WTC11 (cell line): ENCODE measurements around the gene BCAP29. TPM values are rescaled to one million over a fixed set of nuclear protein-coding genes. Genes with fewer than 3 reads are reported as not detected.

Source experiments
- ESRRA ChIP-seq: sonication (generic); formaldehyde crosslinking; IDR thresholded peaks from 2 replicates; pipeline ENCODE4 v1.8.1; 2022; ENCODE audit warnings: mild to moderate bottlenecking, missing genetic modification reagents, borderline replicate concordance
- ETV6 ChIP-seq: sonication (generic); formaldehyde crosslinking; IDR thresholded peaks from 2 replicates; pipeline ENCODE4 v1.8.1; 2022; ENCODE audit warnings: mild to moderate bottlenecking, missing genetic modification reagents
- IRF2 ChIP-seq: sonication (generic); formaldehyde crosslinking; IDR thresholded peaks from 2 replicates; pipeline ENCODE4 v1.8.0; 2022; ENCODE audit warnings: low read depth, missing genetic modification reagents, borderline replicate concordance
- RORB ChIP-seq: fragments of 250-450 bp; sonication (Bioruptor Pico); IDR thresholded peaks from 2 replicates; pipeline ENCODE4 v1.9.0; 2021; ENCODE audit warnings: mild to moderate bottlenecking
- SP1 ChIP-seq: sonication (generic); formaldehyde crosslinking; conservative IDR thresholded peaks from 2 replicates; pipeline ENCODE4 v1.8.1; 2022; ENCODE audit warnings: missing genetic modification reagents
- TEAD4 ChIP-seq: sonication (generic); formaldehyde crosslinking; IDR thresholded peaks from 2 replicates; pipeline ENCODE4 v1.8.0; 2022; ENCODE audit warnings: mild to moderate bottlenecking, missing genetic modification reagents
- ZNF121 ChIP-seq: sonication (generic); formaldehyde crosslinking; IDR thresholded peaks from 2 replicates; pipeline ENCODE4 v1.8.0; 2023; ENCODE audit warnings: missing genetic modification reagents
- ZNF138 ChIP-seq: sonication (generic); formaldehyde crosslinking; conservative IDR thresholded peaks from 2 replicates; pipeline ENCODE4 v1.8.1; 2022; ENCODE audit warnings: mild to moderate bottlenecking, moderate library complexity, missing genetic modification reagents
- ZNF263 ChIP-seq: sonication (generic); formaldehyde crosslinking; IDR thresholded peaks from 2 replicates; pipeline ENCODE4 v1.8.1; 2022; ENCODE audit warnings: low read depth, mild to moderate bottlenecking, moderate library complexity, missing genetic modification reagents
- ZNF671 ChIP-seq: fragments of 250-450 bp; sonication (Bioruptor Pico); IDR thresholded peaks from 2 replicates; pipeline ENCODE4 v1.8.0; 2021; ENCODE audit warnings: mild to moderate bottlenecking
- total RNA-seq: library from RNA; stranded (reverse); gene quantifications from 3 replicates; pipeline ENCODE4 v1.2.3, GENCODE V29; 2021
- TF ChIP-seq, protein P1 (sequence below): fragments of 250-450 bp; sonication (Bioruptor Pico); IDR thresholded peaks from 2 replicates; pipeline ENCODE4 v1.9.0; 2021; ENCODE audit warnings: mild to moderate bottlenecking, borderline replicate concordance
- TF ChIP-seq, protein P2 (sequence below): sonication (generic); formaldehyde crosslinking; IDR thresholded peaks from 2 replicates; pipeline ENCODE4 v1.8.1; 2022; ENCODE audit warnings: low read depth, missing genetic modification reagents, borderline replicate concordance
- TF ChIP-seq, protein P3 (sequence below): sonication (generic); formaldehyde crosslinking; IDR thresholded peaks from 2 replicates; pipeline ENCODE4 v1.8.0; 2023; ENCODE audit warnings: mild to moderate bottlenecking, missing genetic modification reagents
- TF ChIP-seq, protein P4 (sequence below): fragments of 250-450 bp; sonication (Bioruptor Pico); IDR thresholded peaks from 2 replicates; pipeline ENCODE4 v1.9.0; 2021; ENCODE audit warnings: moderate library complexity, mild to moderate bottlenecking, inconsistent platforms, borderline replicate concordance
- TF ChIP-seq, protein P5 (sequence below): fragments of 250-450 bp; sonication (Bioruptor Pico); IDR thresholded peaks from 2 replicates; pipeline ENCODE4 v1.9.0; 2021; ENCODE audit warnings: mild to moderate bottlenecking
- TF ChIP-seq, protein P6 (sequence below): sonication (generic); formaldehyde crosslinking; IDR thresholded peaks from 2 replicates; pipeline ENCODE4 v1.8.1; 2023; ENCODE audit warnings: mild to moderate bottlenecking, missing genetic modification reagents, moderate library complexity
- TF ChIP-seq, protein P7 (sequence below): sonication (generic); formaldehyde crosslinking; IDR thresholded peaks from 2 replicates; pipeline ENCODE4 v1.8.1; 2022; ENCODE audit warnings: low read depth, mild to moderate bottlenecking, moderate library complexity, missing genetic modification reagents, borderline replicate concordance

The BCAP29 gene
- total RNA-seq, 1 experiment from 2014 or later = 14.5 TPM

DNA sequence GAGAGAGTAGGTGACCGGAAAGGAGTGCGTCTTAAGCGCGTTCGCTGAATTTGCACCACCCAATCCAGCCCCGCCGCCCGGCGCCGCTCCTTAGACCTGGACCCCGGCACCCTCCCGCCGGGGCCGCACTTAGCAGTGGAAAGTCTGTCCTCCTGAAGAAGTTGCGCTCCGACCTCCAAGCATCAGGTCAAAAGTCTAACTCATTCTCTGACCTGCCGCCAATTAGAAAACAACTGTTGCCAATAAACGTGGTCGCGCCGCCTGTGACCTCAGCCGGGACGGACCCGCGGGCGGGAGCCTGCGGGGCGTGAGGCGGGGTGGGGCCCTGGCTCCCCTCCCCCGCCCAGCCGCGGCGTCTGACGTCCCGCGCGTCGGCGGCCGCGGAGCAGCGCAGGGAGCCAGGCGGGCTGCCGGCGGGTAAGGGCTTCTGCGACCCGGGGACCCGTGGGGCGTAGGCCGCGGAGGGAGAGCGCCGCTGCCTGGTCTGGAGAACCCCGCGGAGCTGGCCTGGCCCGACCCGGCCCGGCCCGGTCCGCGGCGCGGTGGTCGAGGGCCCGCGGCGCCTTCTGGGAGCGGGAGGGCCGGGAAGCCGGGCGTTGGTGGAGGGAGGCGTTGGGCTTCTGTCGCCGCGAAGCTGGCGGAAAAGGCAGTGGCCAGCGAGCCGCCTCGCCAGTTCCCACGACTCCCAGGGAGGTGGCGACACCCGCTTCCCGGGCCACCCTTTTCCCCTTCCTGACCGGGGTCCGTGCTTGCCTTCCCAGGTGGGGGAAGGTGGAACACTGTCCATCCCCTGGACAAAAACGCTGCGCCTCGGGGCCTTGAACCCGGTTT lies at the start of gene BCAP29 (continued):
- TF ChIP-seq, protein P1, sequence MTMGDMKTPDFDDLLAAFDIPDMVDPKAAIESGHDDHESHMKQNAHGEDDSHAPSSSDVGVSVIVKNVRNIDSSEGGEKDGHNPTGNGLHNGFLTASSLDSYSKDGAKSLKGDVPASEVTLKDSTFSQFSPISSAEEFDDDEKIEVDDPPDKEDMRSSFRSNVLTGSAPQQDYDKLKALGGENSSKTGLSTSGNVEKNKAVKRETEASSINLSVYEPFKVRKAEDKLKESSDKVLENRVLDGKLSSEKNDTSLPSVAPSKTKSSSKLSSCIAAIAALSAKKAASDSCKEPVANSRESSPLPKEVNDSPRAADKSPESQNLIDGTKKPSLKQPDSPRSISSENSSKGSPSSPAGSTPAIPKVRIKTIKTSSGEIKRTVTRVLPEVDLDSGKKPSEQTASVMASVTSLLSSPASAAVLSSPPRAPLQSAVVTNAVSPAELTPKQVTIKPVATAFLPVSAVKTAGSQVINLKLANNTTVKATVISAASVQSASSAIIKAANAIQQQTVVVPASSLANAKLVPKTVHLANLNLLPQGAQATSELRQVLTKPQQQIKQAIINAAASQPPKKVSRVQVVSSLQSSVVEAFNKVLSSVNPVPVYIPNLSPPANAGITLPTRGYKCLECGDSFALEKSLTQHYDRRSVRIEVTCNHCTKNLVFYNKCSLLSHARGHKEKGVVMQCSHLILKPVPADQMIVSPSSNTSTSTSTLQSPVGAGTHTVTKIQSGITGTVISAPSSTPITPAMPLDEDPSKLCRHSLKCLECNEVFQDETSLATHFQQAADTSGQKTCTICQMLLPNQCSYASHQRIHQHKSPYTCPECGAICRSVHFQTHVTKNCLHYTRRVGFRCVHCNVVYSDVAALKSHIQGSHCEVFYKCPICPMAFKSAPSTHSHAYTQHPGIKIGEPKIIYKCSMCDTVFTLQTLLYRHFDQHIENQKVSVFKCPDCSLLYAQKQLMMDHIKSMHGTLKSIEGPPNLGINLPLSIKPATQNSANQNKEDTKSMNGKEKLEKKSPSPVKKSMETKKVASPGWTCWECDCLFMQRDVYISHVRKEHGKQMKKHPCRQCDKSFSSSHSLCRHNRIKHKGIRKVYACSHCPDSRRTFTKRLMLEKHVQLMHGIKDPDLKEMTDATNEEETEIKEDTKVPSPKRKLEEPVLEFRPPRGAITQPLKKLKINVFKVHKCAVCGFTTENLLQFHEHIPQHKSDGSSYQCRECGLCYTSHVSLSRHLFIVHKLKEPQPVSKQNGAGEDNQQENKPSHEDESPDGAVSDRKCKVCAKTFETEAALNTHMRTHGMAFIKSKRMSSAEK = no peak
- TF ChIP-seq ETV6 (CRISPR knock-in tag) (peak; percentile 25; the same call in 1 of the 2 replicates), ZNF138 (no peak), ESRRA (CRISPR knock-in tag) (0 out of 2 replicates have a peak, but pooled peaks have one; percentile 65), ZNF263 (CRISPR knock-in tag) (no peak), ZNF671 (CRISPR knock-in tag) (peak; percentile 14; the same call in 1 of the 2 replicates), ZNF121 (no peak), RORB (CRISPR knock-in tag) (no peak), IRF2 (CRISPR knock-in tag) (no peak), TEAD4 (CRISPR knock-in tag) (no peak), SP1 (CRISPR knock-in tag) (peak; percentile 67; the same call in 1 of the 2 replicates)
- TF ChIP-seq, protein P2, sequence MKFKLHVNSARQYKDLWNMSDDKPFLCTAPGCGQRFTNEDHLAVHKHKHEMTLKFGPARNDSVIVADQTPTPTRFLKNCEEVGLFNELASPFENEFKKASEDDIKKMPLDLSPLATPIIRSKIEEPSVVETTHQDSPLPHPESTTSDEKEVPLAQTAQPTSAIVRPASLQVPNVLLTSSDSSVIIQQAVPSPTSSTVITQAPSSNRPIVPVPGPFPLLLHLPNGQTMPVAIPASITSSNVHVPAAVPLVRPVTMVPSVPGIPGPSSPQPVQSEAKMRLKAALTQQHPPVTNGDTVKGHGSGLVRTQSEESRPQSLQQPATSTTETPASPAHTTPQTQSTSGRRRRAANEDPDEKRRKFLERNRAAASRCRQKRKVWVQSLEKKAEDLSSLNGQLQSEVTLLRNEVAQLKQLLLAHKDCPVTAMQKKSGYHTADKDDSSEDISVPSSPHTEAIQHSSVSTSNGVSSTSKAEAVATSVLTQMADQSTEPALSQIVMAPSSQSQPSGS (CRISPR knock-in tag) = no peak
- TF ChIP-seq, protein P3, sequence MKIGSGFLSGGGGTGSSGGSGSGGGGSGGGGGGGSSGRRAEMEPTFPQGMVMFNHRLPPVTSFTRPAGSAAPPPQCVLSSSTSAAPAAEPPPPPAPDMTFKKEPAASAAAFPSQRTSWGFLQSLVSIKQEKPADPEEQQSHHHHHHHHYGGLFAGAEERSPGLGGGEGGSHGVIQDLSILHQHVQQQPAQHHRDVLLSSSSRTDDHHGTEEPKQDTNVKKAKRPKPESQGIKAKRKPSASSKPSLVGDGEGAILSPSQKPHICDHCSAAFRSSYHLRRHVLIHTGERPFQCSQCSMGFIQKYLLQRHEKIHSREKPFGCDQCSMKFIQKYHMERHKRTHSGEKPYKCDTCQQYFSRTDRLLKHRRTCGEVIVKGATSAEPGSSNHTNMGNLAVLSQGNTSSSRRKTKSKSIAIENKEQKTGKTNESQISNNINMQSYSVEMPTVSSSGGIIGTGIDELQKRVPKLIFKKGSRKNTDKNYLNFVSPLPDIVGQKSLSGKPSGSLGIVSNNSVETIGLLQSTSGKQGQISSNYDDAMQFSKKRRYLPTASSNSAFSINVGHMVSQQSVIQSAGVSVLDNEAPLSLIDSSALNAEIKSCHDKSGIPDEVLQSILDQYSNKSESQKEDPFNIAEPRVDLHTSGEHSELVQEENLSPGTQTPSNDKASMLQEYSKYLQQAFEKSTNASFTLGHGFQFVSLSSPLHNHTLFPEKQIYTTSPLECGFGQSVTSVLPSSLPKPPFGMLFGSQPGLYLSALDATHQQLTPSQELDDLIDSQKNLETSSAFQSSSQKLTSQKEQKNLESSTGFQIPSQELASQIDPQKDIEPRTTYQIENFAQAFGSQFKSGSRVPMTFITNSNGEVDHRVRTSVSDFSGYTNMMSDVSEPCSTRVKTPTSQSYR (CRISPR knock-in tag) = peak; percentile 76; the same call in 1 of the 2 replicates
- TF ChIP-seq, protein P4, sequence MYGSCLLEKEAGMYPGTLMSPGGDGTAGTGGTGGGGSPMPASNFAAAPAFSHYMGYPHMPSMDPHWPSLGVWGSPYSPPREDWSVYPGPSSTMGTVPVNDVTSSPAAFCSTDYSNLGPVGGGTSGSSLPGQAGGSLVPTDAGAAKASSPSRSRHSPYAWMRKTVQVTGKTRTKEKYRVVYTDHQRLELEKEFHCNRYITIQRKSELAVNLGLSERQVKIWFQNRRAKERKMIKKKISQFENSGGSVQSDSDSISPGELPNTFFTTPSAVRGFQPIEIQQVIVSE (CRISPR knock-in tag) = no peak
- TF ChIP-seq, protein P5, sequence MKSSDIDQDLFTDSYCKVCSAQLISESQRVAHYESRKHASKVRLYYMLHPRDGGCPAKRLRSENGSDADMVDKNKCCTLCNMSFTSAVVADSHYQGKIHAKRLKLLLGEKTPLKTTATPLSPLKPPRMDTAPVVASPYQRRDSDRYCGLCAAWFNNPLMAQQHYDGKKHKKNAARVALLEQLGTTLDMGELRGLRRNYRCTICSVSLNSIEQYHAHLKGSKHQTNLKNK (CRISPR knock-in tag) = no peak
- TF ChIP-seq, protein P6, sequence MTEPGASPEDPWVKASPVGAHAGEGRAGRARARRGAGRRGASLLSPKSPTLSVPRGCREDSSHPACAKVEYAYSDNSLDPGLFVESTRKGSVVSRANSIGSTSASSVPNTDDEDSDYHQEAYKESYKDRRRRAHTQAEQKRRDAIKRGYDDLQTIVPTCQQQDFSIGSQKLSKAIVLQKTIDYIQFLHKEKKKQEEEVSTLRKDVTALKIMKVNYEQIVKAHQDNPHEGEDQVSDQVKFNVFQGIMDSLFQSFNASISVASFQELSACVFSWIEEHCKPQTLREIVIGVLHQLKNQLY (CRISPR knock-in tag) = no peak
- TF ChIP-seq, protein P7, sequence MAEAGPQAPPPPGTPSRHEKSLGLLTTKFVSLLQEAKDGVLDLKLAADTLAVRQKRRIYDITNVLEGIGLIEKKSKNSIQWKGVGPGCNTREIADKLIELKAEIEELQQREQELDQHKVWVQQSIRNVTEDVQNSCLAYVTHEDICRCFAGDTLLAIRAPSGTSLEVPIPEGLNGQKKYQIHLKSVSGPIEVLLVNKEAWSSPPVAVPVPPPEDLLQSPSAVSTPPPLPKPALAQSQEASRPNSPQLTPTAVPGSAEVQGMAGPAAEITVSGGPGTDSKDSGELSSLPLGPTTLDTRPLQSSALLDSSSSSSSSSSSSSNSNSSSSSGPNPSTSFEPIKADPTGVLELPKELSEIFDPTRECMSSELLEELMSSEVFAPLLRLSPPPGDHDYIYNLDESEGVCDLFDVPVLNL (CRISPR knock-in tag) = no peak
- TF ChIP-seq, all 79 proteins: peak for 22
